ENCODE results near the gene CEP95. TPM values are rescaled to one million over a fixed set of nuclear protein-coding genes. Genes with fewer than 3 reads are reported as not detected.
"Not testable (repeated sequence)": the region's sequence is repeated elsewhere in the genome, so short reads cannot be mapped to it uniquely, and the experiment has no call there.

Gene CEP95
- total RNA-seq, 1 donor from 2014 or later: 108 TPM

DNA sequence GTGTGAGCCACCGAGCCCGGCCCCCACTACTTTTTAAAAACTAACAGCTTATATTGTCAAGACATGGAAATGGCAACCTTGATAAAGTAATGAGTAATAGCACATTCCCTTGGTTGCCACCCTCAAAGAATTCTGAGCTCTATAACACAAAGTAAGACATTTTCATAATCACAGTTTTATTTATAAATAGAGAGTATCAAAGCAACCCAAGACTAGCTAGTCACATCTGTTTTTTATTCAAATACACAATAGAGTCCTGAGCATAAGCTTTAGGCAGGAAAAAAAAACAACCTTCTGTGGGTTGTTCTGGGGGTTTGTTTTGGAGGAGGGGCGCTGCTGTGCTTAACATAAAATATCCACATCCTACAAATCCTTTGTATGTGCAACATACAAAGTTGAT lies 68.7 kb downstream of the CEP95 start:
- Mint-ChIP-seq H3K4me3 (ENCODE audit: low read depth) (no peak overlapping the region), H3K27me3 (no peaks in the 10 kb centered on the region), H3K4me1 (ENCODE audit: low read depth) (no peaks in the 10 kb centered on the region), H3K9me3 (ENCODE audit: low read depth) (no peaks in the 10 kb centered on the region), H3K36me3 (ENCODE audit: insufficient read depth) (peaks cover 12% of the 10 kb centered on the region), H3K27ac (no peak overlapping the region)
- DNase-seq (ENCODE audit: low spot score, unreplicated experiment): no peak
- TF ChIP-seq CTCF (IDR thresholded peaks at IDR 0.05; ENCODE audit: unreplicated experiment): no peak

GRCh38 chr17:64577025-64577424 lies 70.2 kb downstream of the CEP95 start:
- DNase-seq (ENCODE audit: low spot score, unreplicated experiment); H3K27ac Mint-ChIP-seq; H3K27me3 Mint-ChIP-seq; H3K4me1 Mint-ChIP-seq (ENCODE audit: low read depth); H3K9me3 Mint-ChIP-seq (ENCODE audit: low read depth); H3K4me3 Mint-ChIP-seq (ENCODE audit: low read depth): not testable (repeated sequence)
- peaks cover 17% of the 10 kb centered on the region for H3K36me3 Mint-ChIP-seq (ENCODE audit: insufficient read depth)

DNA sequence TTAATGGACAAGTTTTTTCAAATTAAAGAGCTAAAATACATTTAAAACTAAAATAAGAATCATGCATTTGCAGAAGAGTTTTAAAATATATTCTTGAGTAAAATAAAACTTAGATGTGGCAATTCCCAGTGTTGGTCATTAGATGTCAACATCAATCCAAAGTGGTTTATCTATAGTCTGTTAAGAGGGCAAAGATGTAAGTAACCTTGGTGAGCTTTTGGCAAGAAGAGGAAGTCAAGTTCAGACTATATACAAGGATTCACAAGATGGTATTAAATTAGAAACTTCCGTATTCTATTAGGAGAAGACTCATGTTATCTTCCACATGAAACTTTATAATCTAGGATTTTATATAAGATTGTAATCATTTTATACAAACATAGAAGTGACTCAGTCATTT lies 73.1 kb downstream of the CEP95 start:
- TF ChIP-seq CTCF (IDR thresholded peaks at IDR 0.05; ENCODE audit: unreplicated experiment): no peak
- H3K9me3 Mint-ChIP-seq (ENCODE audit: low read depth): no peaks in the 10 kb centered on the region
- peaks cover 22% of the 10 kb centered on the region for H3K36me3 Mint-ChIP-seq (ENCODE audit: insufficient read depth)
- no peak overlapping the region for H3K4me3 Mint-ChIP-seq (ENCODE audit: low read depth)
- no peak for DNase-seq (ENCODE audit: low spot score, unreplicated experiment)
- H3K4me1 Mint-ChIP-seq (ENCODE audit: low read depth): no peaks in the 10 kb centered on the region
- H3K27me3 Mint-ChIP-seq: no peaks in the 10 kb centered on the region
- H3K27ac Mint-ChIP-seq: no peak overlapping the region

DNA sequence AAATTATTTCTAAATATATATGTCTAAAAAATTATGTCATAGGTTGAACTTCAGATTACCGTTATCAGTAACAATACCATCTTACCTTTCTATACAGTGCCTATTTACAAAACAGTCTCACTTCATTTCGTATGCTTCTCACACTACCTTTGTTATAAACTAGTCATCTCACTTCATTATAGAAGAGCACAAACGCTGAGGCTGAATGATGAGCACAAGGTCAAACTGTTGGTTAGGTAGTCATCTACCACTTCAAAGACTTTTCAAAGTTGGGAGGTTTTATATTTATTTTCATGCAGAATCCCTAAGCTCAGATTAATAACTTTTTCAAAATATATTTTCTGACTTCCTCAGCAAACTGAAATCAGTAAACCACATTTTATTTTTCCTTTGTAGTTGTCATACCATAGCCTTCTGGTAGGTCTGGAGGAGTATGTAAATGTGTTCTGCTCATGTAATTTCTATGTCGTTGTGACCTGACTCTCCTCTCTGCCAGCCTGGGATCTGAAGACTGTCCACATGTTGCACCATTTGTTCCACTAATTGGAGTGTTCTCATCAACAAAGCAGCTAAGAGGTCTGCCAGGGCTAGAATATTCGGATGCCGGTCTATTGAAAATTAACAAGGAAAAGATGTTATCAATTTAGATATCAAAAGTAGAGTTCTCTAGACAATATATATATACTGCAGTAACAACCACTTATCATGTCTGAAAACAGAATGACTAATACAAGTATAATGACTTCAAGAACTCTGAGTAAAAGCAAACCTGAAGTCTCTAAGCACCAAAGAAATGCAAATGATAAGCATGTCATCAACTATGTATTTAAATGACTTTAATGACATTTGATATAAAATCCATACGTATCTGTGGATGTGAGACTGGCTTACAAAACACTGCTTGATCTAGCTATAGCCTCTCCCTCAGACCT lies 73.9 kb downstream of the CEP95 start:
- H3K36me3 Mint-ChIP-seq (ENCODE audit: insufficient read depth): peaks cover 22% of the 10 kb centered on the region
- DNase-seq (ENCODE audit: low spot score, unreplicated experiment): no peak
- H3K27me3 Mint-ChIP-seq: no peaks in the 10 kb centered on the region
- no peak overlapping the region for H3K27ac Mint-ChIP-seq
- no peak overlapping the region for H3K4me3 Mint-ChIP-seq (ENCODE audit: low read depth)
- no peaks in the 10 kb centered on the region for H3K9me3 Mint-ChIP-seq (ENCODE audit: low read depth)
- H3K4me1 Mint-ChIP-seq (ENCODE audit: low read depth): no peaks in the 10 kb centered on the region
- no peak for TF ChIP-seq CTCF (IDR thresholded peaks at IDR 0.05; ENCODE audit: unreplicated experiment)

DNA sequence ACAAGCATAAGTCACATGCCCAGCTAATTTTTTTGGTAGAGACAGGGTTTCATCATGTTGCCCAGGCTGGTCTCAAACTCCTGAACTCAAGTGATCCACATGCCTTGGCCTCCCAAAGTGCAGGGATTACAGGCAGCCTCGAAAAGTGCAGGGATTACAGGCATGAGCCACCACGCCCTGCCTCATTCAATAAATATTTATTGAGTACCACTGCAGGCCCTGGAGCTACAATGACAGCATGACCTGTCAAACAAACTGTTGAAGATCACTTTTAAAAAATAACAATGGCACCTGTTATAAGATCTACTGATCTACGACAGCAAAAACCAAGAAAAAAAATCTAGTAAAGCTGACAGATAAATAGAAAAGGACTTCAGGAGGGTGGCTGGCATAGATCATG lies 76.3 kb downstream of the CEP95 start:
- TF ChIP-seq CTCF (IDR thresholded peaks at IDR 0.05; ENCODE audit: unreplicated experiment): no peak
- no peaks in the 10 kb centered on the region for H3K27me3 Mint-ChIP-seq
- H3K4me3 Mint-ChIP-seq (ENCODE audit: low read depth): no peak overlapping the region
- DNase-seq (ENCODE audit: low spot score, unreplicated experiment): no peak
- no peaks in the 10 kb centered on the region for H3K9me3 Mint-ChIP-seq (ENCODE audit: low read depth)
- H3K4me1 Mint-ChIP-seq (ENCODE audit: low read depth): no peaks in the 10 kb centered on the region
- peaks cover 15% of the 10 kb centered on the region for H3K36me3 Mint-ChIP-seq (ENCODE audit: insufficient read depth)
- H3K27ac Mint-ChIP-seq: no peak overlapping the region

GRCh38 chr17:64585146-64585545 lies 78.4 kb downstream of the CEP95 start:
- TF ChIP-seq CTCF (IDR thresholded peaks at IDR 0.05; ENCODE audit: unreplicated experiment): no peak
- Mint-ChIP-seq H3K4me3 (ENCODE audit: low read depth) (no peak overlapping the region), H3K9me3 (ENCODE audit: low read depth) (no peaks in the 10 kb centered on the region), H3K27ac (no peak overlapping the region), H3K36me3 (ENCODE audit: insufficient read depth) (peaks cover 14% of the 10 kb centered on the region), H3K27me3 (no peaks in the 10 kb centered on the region), H3K4me1 (ENCODE audit: low read depth) (no peaks in the 10 kb centered on the region)
- no peak for DNase-seq (ENCODE audit: low spot score, unreplicated experiment)

Data from progenitor cell of endocrine pancreas (in vitro differentiated cells).